Medulla oblongata (tissue), 1 donor: Measurements from ENCODE around the gene SLC24A5.
A peak's percentile ranks its signal among the peaks of the same experiment; 100 is the strongest.

Source experiments
- DNase-seq: peaks from one replicate; pipeline ENCODE4 v3.0.0-alpha.2; 2015; ENCODE audit errors: extremely low spot score

Gene SLC24A5

GRCh38 chr15:48112242-48112641 lies 8.5 kb upstream of the SLC24A5 start:
- peak; percentile 17 for DNase-seq

GRCh38 chr15:48119277-48119676 lies 1.5 kb upstream of the SLC24A5 start:
- DNase-seq: no peak

GRCh38 chr15:48121849-48122248 lies 1.1 kb downstream of the SLC24A5 start:
- DNase-seq: no peak

GRCh38 chr15:48126667-48127355 lies 6.0 kb downstream of the SLC24A5 start:
- no peak for DNase-seq

GRCh38 chr15:48131324-48131723 lies 10.5 kb downstream of the SLC24A5 start:
- no peak for DNase-seq

GRCh38 chr15:48132874-48133273 lies 12.1 kb downstream of the SLC24A5 start:
- no peak for DNase-seq

- DNase-seq: no peak
Measured at GRCh38 chr15:48143856-48144255, 23.1 kb downstream of the SLC24A5 start.

- DNase-seq: no peak
Measured at GRCh38 chr15:48144889-48145288, 24.1 kb downstream of the SLC24A5 start.

GRCh38 chr15:48145923-48146322 lies 25.1 kb downstream of the SLC24A5 start:
- no peak for DNase-seq

- DNase-seq: no peak
Measured at GRCh38 chr15:48147358-48147757, 26.6 kb downstream of the SLC24A5 start.

GRCh38 chr15:48149858-48150257 lies 29.1 kb downstream of the SLC24A5 start:
- DNase-seq: no peak

GRCh38 chr15:48153526-48153925 lies 32.7 kb downstream of the SLC24A5 start:
- no peak for DNase-seq

- no peak for DNase-seq
Measured at GRCh38 chr15:48168616-48169015, 47.8 kb downstream of the SLC24A5 start.

GRCh38 chr15:48170981-48171380 lies 50.2 kb downstream of the SLC24A5 start:
- peak; percentile 23 for DNase-seq

GRCh38 chr15:48175126-48175525 lies 54.3 kb downstream of the SLC24A5 start:
- DNase-seq: no peak

GRCh38 chr15:48176112-48176511 lies 55.3 kb downstream of the SLC24A5 start:
- no peak for DNase-seq

GRCh38 chr15:48176957-48177356 lies 56.2 kb downstream of the SLC24A5 start:
- DNase-seq: peak; percentile 4

GRCh38 chr15:48177383-48177765 lies 56.6 kb downstream of the SLC24A5 start:
- peak; percentile 65 for DNase-seq

GRCh38 chr15:48177766-48178647 lies 57.2 kb downstream of the SLC24A5 start, which contains the start of gene MYEF2:
Gene MYEF2 (minus strand): TSS chr15:48178295. CDS start chr15:48178237, 58 bp downstream.
- DNase-seq: peak; percentile 71

GRCh38 chr15:48178648-48178931 lies 57.8 kb downstream of the SLC24A5 start:
- DNase-seq: peak; percentile 27

- DNase-seq: no peak
Measured at GRCh38 chr15:48182749-48183148, 62.0 kb downstream of the SLC24A5 start.

GRCh38 chr15:48185529-48185928 lies 64.7 kb downstream of the SLC24A5 start:
- no peak for DNase-seq

GRCh38 chr15:48186271-48186670 lies 65.5 kb downstream of the SLC24A5 start:
- no peak for DNase-seq
